Measurements from ENCODE around the gene C2CD2L. TPM values are rescaled to one million over a fixed set of nuclear protein-coding genes. Genes with fewer than 3 reads are reported as not detected.
"Not testable (repeated sequence)": the region's sequence is repeated elsewhere in the genome, so short reads cannot be mapped to it uniquely, and the experiment has no call there.

The C2CD2L gene
- total RNA-seq, 1 donor, result 7.5 TPM

DNA sequence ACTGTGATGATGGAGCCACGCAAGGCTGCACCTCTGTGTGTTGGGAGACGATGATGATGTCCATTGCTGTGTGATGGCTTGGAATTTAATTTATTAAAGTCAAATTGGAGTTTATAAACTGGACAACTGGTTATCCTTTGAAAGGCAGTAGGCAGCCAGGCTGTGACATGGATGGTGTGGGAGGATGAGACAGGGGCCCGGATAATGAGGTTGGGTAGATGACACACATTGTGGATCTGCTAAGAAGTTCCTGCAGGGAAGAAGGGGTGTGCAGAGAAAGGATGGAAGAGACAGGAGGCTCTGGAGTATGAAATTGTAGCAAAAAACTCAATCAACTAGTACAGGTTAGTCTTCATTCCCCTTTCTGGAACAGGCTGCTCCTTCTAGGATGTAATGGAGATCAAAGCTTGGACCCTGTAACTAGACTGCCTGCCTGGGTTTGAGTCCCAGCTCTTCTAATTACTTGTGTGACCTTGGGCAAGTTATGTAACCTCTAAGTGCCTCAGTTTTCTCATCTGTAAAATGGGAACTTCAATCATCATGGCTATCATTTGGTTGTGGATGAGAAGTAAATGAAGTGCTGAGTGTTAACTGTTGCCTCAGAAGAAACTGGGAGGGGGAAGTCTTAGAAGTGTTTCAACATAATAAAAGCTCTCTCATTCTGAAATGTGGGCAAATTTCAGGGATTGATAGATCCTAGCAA is 10.0 kb downstream of the C2CD2L start:
- H3K4me1 ChIP-seq (ENCODE audit: insufficient read depth, low read length), result peaks cover 48% of the 10 kb centered on the region
- H3K4me3 ChIP-seq (ENCODE audit: low read length), result no peak overlapping the region
- H3K9me3 ChIP-seq (ENCODE audit: low read depth, low read length), result no peaks in the 10 kb centered on the region
- no peaks in the 10 kb centered on the region for H3K27me3 ChIP-seq (ENCODE audit: insufficient read depth, low read length)

- Histone ChIP-seq H3K27me3 (ENCODE audit: insufficient read depth, low read length) (no peaks in the 10 kb centered on the region), H3K9me3 (ENCODE audit: low read depth, low read length) (no peaks in the 10 kb centered on the region), H3K4me1 (ENCODE audit: insufficient read depth, low read length) (peaks cover 59% of the 10 kb centered on the region), H3K4me3 (ENCODE audit: low read length) (no peak overlapping the region)
Measured at GRCh38 chr11:119118227-119118626, 11.1 kb downstream of the C2CD2L start.

GRCh38 chr11:119118946-119119345 is 11.8 kb downstream of the C2CD2L start:
- no peaks in the 10 kb centered on the region for H3K27me3 ChIP-seq (ENCODE audit: insufficient read depth, low read length)
- H3K4me1 ChIP-seq (ENCODE audit: insufficient read depth, low read length), result peaks cover 59% of the 10 kb centered on the region
- no peak overlapping the region for H3K4me3 ChIP-seq (ENCODE audit: low read length)
- no peaks in the 10 kb centered on the region for H3K9me3 ChIP-seq (ENCODE audit: low read depth, low read length)

DNA sequence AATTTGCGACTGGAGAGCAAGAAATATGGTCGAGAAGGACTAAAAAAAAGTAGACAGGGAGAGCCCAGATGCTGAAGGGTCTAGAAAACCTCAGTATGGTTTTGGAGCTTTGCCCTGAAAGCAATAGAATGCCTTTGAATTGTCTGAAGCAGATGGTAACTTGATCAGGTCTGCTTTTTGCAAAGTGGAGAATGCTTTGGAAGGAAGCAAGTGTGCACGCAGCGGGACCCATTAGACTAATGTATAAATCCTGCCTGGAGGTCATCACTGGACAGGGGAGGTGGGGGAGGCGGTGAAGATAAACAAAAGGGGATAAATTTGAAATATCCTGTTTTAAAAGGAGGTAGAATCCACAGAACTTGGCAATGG is 13.5 kb downstream of the C2CD2L start:
- peaks cover 43% of the 10 kb centered on the region for H3K4me1 ChIP-seq (ENCODE audit: insufficient read depth, low read length)
- no peaks in the 10 kb centered on the region for H3K27me3 ChIP-seq (ENCODE audit: insufficient read depth, low read length)
- H3K4me3 ChIP-seq (ENCODE audit: low read length), result peak overlapping the region; percentile 91
- H3K9me3 ChIP-seq (ENCODE audit: low read depth, low read length), result no peaks in the 10 kb centered on the region

DNA sequence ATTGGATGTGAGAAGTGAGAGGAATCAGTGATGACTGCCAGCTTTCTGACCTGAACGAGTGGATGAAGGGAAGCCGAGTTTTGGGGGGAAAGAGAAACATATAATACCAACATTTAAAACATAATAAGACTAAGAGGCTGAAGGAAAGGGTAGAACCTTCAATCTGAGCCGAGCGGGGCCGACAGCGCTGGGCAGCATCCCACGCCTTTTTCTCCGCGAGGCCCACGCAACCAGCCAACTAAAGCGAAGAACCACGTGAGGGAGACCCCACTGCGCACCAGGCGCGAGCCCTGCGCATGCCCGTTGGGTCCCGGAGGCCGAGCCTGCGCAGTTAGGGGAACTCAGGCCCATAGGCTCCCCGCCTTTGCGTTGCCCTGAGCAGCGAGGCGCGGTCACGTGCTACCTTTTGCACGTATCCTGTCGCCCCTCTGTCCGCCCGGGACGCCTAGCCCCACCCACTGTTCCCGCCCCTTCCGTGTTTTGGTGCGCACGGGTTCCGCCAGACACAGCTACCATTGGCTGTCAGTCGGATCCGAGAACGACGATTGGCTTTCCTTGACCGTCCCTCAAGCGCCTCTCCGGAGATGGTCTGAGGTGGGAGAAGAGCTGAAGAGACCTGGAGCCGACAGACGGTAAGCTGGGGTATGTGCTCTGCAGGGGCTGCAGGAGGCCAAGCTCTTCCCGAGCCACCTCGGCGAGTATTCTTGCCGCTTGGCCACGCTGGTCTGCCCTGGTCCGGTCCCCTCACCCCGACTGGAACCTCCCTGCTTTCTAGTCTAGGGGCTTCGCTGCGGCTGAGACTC is 14.1 kb downstream of the C2CD2L start, which contains the start of gene HINFP:
Gene HINFP, plus strand, starts transcription at position 573 of the 803 bp plus-strand sequence. CDS start 5,365 bp downstream, outside the sequence.
- Histone ChIP-seq H3K9me3 (ENCODE audit: low read depth, low read length) (no peaks in the 10 kb centered on the region), H3K4me3 (ENCODE audit: low read length) (peak within 1 kb of the TSS; percentile 91), H3K27me3 (ENCODE audit: insufficient read depth, low read length) (no peaks in the 10 kb centered on the region), H3K4me1 (ENCODE audit: insufficient read depth, low read length) (peaks cover 37% of the 10 kb centered on the region)

GRCh38 chr11:119121811-119122124 is 14.6 kb downstream of the C2CD2L start:
- Histone ChIP-seq H3K4me1 (ENCODE audit: insufficient read depth, low read length) (peaks cover 33% of the 10 kb centered on the region), H3K9me3 (ENCODE audit: low read depth, low read length) (no peaks in the 10 kb centered on the region), H3K4me3 (ENCODE audit: low read length) (peak overlapping the region; percentile 91), H3K27me3 (ENCODE audit: insufficient read depth, low read length) (no peaks in the 10 kb centered on the region)

DNA sequence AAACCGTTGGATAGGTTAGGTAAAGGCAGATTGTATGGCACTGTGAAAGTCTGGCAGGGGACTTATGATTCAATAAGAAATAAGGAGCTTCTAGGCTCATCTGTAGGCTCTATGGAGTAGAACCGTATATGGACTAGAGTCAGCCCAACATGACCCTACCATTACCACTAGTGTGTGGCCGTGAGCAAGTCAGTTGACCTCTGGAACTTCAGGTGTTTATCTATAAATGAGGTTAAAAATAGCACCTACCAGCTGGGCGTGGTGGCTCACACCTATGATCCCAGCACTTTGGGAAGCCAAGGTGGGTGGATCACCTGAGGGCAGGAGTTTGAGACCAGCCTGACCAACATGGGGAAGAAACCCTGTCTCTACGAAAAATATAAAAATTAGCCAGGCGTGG is 18.7 kb downstream of the C2CD2L start:
- H3K9me3 ChIP-seq (ENCODE audit: low read depth, low read length), result no peaks in the 10 kb centered on the region
- no peak overlapping the region for H3K4me3 ChIP-seq (ENCODE audit: low read length)
- no peaks in the 10 kb centered on the region for H3K27me3 ChIP-seq (ENCODE audit: insufficient read depth, low read length)
- H3K4me1 ChIP-seq (ENCODE audit: insufficient read depth, low read length), result peaks cover 22% of the 10 kb centered on the region

DNA sequence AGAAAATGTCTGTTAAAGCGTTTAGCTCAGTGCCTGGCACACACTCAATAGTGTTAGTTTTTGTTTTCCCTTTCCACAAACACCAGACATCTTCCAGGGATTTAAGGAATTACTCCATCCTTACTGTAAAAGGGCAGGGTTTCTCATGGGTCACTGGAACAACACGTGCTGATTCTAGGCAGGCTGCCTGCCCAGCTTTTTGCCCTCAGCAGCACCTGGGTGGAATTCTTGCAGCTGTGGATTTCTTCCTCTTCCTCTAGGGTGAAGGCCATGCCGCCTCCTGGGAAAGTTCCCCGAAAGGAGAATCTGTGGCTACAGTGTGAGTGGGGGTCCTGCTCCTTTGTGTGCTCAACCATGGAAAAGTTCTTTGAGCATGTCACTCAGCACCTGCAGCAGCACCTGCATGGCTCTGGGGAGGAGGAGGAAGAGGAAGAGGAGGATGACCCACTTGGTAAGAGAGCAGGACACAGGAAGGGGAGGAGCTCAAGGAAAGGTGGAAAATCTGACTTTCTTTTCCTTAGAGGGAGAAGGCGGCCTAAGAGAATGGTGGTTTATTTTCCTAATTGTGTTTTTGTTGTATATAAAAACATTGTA is 19.6 kb downstream of the C2CD2L start:
- no peak overlapping the region for H3K4me3 ChIP-seq (ENCODE audit: low read length)
- no peaks in the 10 kb centered on the region for H3K27me3 ChIP-seq (ENCODE audit: insufficient read depth, low read length)
- peaks cover 19% of the 10 kb centered on the region for H3K4me1 ChIP-seq (ENCODE audit: insufficient read depth, low read length)
- H3K9me3 ChIP-seq (ENCODE audit: low read depth, low read length), result no peaks in the 10 kb centered on the region

DNA sequence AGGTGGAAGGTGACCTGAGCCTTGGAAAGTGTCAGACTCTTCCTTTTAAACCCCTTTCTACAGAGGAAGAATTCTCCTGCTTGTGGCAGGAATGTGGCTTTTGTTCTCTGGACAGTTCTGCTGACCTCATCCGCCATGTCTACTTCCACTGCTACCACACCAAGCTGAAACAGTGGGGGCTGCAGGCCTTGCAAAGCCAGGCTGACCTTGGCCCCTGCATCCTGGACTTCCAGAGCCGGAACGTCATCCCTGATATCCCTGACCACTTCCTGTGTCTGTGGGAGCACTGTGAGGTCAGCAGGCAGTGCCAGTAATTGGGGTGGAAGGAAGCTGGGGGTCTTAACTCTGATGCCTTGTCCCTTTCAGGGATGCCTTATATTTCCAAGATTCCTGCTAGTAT is 23.5 kb downstream of the C2CD2L start:
- no peak overlapping the region for H3K4me3 ChIP-seq (ENCODE audit: low read length)
- no peaks in the 10 kb centered on the region for H3K9me3 ChIP-seq (ENCODE audit: low read depth, low read length)
- H3K4me1 ChIP-seq (ENCODE audit: insufficient read depth, low read length), result peaks cover 4% of the 10 kb centered on the region
- no peaks in the 10 kb centered on the region for H3K27me3 ChIP-seq (ENCODE audit: insufficient read depth, low read length)

DNA sequence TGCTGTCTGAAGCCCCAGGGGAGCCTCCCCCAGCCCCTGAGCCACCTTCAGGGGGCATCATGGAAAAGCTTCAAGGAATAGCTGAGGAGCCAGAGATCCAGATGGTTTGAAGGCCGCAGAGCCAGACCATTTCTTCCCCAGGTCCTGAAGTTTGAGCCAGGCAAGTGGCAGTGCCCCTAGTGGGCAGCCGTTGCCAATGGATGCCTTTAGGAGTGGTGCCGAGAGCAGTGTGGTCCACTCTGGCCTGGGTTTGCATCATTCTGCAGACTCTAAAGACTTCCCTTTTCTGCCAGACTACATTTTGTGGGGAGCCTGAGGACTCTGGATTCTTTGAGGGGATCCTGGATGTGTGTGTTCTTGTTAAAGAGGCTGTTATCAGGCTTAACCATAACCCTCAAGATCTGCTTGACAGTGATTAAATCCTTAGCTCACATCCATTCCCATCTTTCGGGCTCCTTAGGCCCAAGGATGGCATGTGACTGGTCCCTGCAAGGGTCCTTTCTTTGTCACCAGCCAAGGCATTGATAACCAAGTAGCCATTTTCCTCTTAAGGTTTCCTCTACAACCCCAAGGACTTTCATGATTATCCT is 27.3 kb downstream of the C2CD2L start:
- Histone ChIP-seq H3K4me3 (ENCODE audit: low read length) (no peak overlapping the region), H3K27me3 (ENCODE audit: insufficient read depth, low read length) (no peaks in the 10 kb centered on the region), H3K9me3 (ENCODE audit: low read depth, low read length) (no peaks in the 10 kb centered on the region), H3K4me1 (ENCODE audit: insufficient read depth, low read length) (no peaks in the 10 kb centered on the region)

- H3K27me3 ChIP-seq (ENCODE audit: insufficient read depth, low read length); H3K4me3 ChIP-seq (ENCODE audit: low read length); H3K9me3 ChIP-seq (ENCODE audit: low read depth, low read length); H3K4me1 ChIP-seq (ENCODE audit: insufficient read depth, low read length): not testable (repeated sequence)
Measured at GRCh38 chr11:119139276-119139675, 32.1 kb downstream of the C2CD2L start.

DNA sequence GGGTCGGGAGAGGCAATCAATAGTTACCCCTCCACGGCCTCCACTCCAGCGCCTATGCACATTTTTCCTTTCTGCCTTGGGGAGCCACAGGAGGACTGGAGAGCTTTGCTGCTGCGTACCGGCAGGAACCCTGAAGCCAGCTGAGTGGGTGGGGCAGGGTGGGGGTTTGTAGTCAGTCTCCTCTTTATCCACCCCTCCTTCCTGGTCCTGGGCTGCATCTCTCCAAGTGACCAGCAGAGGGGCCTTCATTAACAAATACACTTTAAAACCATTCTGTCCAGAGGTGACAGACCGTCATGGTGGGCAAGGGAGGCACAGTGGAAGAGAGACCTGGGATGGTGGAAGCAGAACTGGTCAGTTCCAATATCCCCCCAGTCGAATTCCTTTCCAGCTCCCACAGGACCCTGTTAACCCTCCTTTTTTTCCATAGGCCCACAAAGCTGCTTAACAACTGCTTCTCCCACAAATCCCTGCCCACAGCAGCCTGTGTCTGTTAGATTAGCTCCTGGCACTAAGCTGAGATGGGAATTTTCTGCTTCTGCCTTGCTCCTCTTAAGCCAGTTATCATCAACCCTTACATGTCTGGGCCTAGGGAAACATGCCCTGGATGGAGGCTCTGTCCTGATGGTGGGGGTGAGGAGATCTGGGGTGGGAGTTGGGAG is 37.8 kb downstream of the C2CD2L start:
- Histone ChIP-seq H3K27me3 (ENCODE audit: insufficient read depth, low read length) (peaks cover 43% of the 10 kb centered on the region), H3K4me3 (ENCODE audit: low read length) (no peak overlapping the region), H3K4me1 (ENCODE audit: insufficient read depth, low read length) (peaks cover 18% of the 10 kb centered on the region), H3K9me3 (ENCODE audit: low read depth, low read length) (no peaks in the 10 kb centered on the region)

DNA sequence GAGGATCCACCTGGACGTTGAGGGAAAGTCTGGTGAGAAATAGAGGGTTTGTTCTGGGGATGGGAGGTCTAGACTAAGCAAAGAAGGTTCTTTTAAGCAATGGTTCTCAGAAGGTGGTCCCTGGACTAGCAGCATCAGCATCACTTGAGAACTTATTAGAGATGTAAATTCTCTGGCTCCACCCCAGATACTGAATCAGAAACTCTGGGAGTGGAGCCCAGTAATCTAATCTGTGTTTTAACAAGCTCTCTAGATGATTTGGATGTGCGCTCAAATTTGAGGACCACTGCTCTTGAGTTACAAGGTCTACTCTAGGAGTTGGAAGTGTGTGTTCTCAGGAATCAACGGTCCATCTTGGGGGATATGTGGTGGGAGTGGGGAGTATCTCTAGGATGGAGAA is 38.4 kb downstream of the C2CD2L start:
- Histone ChIP-seq H3K4me1 (ENCODE audit: insufficient read depth, low read length) (peaks cover 18% of the 10 kb centered on the region), H3K9me3 (ENCODE audit: low read depth, low read length) (no peaks in the 10 kb centered on the region), H3K4me3 (ENCODE audit: low read length) (no peak overlapping the region), H3K27me3 (ENCODE audit: insufficient read depth, low read length) (peaks cover 49% of the 10 kb centered on the region)

DNA sequence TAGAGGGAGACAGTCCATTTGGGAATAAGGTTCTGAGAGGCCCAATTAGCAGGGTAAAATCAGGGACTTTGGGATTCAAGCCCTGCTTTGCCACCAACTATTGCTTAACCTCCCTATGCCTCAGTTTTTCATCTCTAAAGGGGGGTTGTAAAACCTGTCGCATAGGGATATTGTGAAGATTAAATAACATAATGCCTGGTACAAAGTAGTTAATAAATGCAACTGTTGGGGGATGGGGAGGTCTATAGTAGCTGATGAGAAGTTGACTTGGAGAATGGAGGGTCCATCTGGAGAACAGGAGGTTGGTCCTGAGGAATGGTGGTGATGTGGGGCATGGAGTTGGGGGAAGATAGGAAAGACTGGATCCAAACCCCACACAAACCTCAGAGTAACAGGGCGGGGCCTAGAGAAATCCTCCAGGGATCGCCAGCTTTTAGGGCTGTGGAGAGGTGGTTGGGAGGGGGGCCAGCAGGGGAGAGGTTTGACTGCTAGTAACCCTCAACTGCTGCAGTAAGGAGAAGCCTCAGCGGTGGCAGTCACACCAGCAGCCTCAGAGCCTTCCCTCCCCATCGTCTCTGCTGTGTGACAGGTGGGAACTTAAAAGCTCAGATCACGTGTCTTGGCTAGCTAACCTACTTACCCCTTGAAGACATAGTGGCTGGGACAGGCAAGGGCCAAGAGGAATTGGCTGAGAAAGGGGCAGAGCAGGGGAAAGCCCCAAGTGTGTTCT is 40.6 kb downstream of the C2CD2L start:
- Histone ChIP-seq H3K9me3 (ENCODE audit: low read depth, low read length) (no peaks in the 10 kb centered on the region), H3K4me1 (ENCODE audit: insufficient read depth, low read length) (peaks cover 18% of the 10 kb centered on the region), H3K27me3 (ENCODE audit: insufficient read depth, low read length) (peaks cover 61% of the 10 kb centered on the region), H3K4me3 (ENCODE audit: low read length) (no peak overlapping the region)
